ENCODE results near the gene LIMD2.

The LIMD2 gene

DNA sequence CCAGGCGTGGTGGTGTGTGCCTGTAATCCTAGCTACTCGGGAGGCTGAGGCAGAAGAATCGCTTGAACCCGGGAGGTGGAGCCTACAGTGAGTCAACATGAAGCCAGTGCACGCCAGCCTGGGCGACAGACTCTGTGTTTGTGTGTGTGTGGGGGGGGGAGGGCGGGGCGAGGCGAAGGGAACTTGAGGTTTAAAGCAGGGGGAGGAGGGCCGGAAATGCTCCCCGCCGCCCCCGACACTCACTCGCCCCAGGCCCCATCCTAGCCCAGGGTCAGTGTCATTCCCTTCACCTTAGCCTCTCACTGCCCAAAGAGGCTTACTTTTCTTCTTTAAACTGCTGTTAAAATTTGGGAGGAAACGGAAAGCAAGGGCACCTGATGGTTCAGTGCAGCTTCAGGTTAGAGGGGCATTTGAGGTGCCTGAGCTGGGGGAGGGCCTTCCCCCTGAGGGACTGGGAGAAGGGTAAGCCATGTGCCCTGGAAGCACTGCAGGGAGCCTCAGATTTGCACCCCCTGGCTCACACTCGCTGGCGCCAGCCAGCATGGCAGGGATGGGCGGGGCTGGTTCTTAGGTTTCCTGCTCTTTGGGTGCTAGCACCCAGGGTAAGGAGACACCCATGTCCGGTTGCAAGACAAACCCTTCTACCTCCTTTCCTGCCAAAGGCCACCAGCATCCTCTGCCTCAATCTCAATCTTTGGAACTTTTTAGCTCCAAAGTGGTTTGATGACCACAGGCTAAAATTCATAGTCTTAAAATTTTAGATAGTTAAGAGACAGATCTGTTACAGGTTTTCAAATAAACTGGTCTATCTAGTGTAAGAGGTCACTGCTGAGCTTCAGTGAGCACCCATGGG lies 2.2 kb upstream of the LIMD2 start:
- H3K4me1 ChIP-seq (ENCODE audit: control insufficient read depth in 5 of 5, insufficient read depth in 5 of 5, low read length in 5 of 5), result peaks cover 4 to 43% (median 36%) of the 10 kb centered on the region in 5 donors
- no peaks in the 10 kb centered on the region for H3K27me3 ChIP-seq (ENCODE audit: control insufficient read depth in 5 of 5, insufficient read depth in 4 of 5, low read length in 5 of 5)
- no peaks in the 10 kb centered on the region for H3K9me3 ChIP-seq (ENCODE audit: control insufficient read depth in 5 of 5, low read length in 5 of 5)
- peaks cover 0 to 46% (median 42%) of the 10 kb centered on the region in 5 donors for H3K36me3 ChIP-seq (ENCODE audit: control insufficient read depth in 5 of 5, insufficient read depth in 5 of 5, low read length in 5 of 5)
- H3K9ac ChIP-seq (ENCODE audit: low read length in 5 of 5), result no peak overlapping the region
- H3K4me3 ChIP-seq (ENCODE audit: low read depth in 1 of 5, low read length in 5 of 5), result no peak overlapping the region
- no peak overlapping the region for H3K27ac ChIP-seq (ENCODE audit: low read depth, low read length)

DNA sequence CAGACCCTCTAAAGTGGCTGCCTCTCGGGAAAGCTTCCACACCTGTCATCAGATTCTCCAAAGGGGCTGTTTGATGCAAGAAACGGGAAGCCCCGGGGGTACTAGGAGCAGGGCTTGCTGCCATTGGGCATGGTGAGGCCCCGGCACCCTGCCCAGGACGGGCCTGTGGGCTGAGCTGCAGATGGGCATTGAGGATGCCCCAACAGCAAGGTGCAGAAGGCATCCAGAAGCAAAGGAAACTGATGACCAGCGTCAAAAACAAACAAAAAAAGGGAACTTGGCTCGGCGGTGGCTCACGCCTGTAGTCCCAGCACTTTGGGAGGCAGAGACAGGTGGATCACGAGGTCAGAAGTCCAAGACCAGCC lies 1.5 kb upstream of the LIMD2 start:
- Histone ChIP-seq H3K9me3 (ENCODE audit: control insufficient read depth in 5 of 5, low read length in 5 of 5) (no peaks in the 10 kb centered on the region), H3K9ac (ENCODE audit: low read length in 5 of 5) (peak overlapping the region in 2 of 5 donors; percentile 30 to 62)

DNA sequence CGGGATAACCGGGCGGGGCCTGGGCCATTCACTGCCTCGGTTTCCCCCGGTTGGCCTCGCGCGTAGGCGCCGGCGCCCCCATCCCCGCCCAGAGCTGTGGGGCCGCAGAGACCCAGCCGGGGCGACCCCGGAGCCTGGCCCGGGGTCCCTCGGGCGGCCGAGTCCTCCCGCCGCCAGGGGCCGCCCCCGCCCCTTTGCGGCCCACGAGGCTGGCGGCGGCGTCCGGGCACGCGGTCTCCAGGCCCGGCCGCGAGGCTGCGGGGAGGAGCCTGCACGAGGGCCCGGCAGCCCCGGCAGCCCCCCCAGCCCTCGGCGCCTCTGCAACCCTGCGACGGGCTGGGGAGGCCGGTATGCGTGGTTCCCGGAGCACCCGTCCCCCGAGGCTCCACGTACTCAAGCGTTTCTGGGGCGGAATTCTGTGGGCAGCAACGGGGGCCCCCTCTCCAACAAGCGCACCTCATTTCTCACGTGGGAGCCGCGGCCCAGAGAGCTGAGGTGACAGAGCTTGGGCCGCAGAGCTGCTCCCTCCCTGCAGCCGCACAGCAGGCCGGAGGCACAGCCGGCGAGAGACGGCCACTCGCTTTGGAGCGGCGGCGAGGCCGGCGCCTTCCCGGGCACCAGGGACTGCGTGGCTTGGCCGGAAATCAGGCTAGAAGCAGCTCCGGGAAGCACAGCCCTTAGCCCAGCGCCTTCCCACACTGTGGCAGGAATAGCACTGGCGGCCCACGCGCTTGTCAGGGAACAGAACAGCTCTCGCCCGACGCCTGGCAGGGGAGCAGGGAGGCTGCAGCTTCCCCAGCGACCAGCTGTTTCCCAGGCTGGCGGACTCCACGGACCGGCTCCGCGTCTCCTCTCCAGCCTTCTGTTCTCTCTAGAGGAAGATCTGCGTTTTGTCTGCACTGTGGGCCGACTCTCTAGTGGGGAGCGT lies 867 bp upstream of the LIMD2 start:
- H3K27me3 ChIP-seq (ENCODE audit: control insufficient read depth in 5 of 5, insufficient read depth in 4 of 5, low read length in 5 of 5), result no peaks in the 10 kb centered on the region
- H3K4me3 ChIP-seq (ENCODE audit: low read depth in 1 of 5, low read length in 5 of 5), result peak overlapping the region in 4 of 5 donors; percentile 30 to 61 (median 46)
- H3K4me1 ChIP-seq (ENCODE audit: control insufficient read depth in 5 of 5, insufficient read depth in 5 of 5, low read length in 5 of 5), result peaks cover 4 to 56% (median 45%) of the 10 kb centered on the region in 5 donors
- peaks cover 0 to 33% (median 30%) of the 10 kb centered on the region in 5 donors for H3K36me3 ChIP-seq (ENCODE audit: control insufficient read depth in 5 of 5, insufficient read depth in 5 of 5, low read length in 5 of 5)
- H3K27ac ChIP-seq (ENCODE audit: low read depth, low read length), result no peak overlapping the region
- peak overlapping the region in 2 of 5 donors; percentile 45 to 62 for H3K9ac ChIP-seq (ENCODE audit: low read length in 5 of 5)
- no peaks in the 10 kb centered on the region for H3K9me3 ChIP-seq (ENCODE audit: control insufficient read depth in 5 of 5, low read length in 5 of 5)

More for the DNA sequence above, 1.5 kb upstream of the LIMD2 start:
- no peaks in the 10 kb centered on the region for H3K27me3 ChIP-seq (ENCODE audit: control insufficient read depth in 5 of 5, insufficient read depth in 4 of 5, low read length in 5 of 5)
- H3K27ac ChIP-seq (ENCODE audit: low read depth, low read length), result no peak overlapping the region
- peak overlapping the region in 4 of 5 donors; percentile 30 to 61 (median 46) for H3K4me3 ChIP-seq (ENCODE audit: low read depth in 1 of 5, low read length in 5 of 5)
- peaks cover 4 to 50% (median 42%) of the 10 kb centered on the region in 5 donors for H3K4me1 ChIP-seq (ENCODE audit: control insufficient read depth in 5 of 5, insufficient read depth in 5 of 5, low read length in 5 of 5)
- peaks cover 0 to 39% (median 37%) of the 10 kb centered on the region in 5 donors for H3K36me3 ChIP-seq (ENCODE audit: control insufficient read depth in 5 of 5, insufficient read depth in 5 of 5, low read length in 5 of 5)

DNA sequence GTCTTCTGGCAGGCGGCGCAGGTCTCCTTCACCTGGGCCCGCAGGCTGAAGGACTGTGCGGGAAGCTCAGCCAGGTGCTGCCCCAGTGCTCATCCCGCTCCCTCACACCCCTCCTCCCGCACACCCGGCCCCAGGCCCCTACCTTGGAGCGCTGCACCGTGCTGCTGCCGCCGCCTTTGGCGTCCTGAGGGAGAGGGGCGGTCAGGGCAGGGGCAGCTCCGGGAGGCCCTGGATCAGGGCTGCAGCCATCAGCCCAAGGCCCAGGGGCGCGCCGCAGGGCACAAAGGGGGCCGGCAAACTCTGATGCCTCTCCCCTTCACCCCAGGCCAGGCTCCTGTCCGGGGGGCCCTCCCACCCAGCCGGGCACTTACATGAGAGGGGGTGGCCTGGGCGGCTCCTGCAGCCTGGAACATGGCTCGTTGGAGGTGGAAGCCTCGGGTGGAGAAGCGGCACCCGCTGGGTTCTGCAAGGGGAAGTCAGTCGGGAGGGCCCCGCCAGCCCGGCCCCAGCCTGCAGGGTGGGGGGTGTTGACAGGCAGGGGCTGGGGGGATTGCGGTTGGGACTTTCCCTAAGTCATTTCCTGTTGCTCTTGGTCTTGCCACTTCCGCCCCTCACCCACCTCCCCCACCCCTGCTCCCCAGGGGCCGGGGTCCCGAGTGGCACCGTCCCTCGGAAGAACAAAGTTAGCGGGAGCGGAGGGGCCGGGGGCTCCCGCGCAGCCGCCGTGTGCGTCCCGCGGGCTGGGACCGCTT lies 863 bp downstream of the LIMD2 start:
- Histone ChIP-seq H3K4me3 (ENCODE audit: low read depth in 1 of 5, low read length in 5 of 5) (peak overlapping the region in 4 of 5 donors; percentile 32 to 62 (median 46)), H3K9ac (ENCODE audit: low read length in 5 of 5) (peak overlapping the region in 1 of 5 donors; percentile 41), H3K27ac (ENCODE audit: low read depth, low read length) (no peak overlapping the region), H3K27me3 (ENCODE audit: control insufficient read depth in 5 of 5, insufficient read depth in 4 of 5, low read length in 5 of 5) (no peaks in the 10 kb centered on the region), H3K4me1 (ENCODE audit: control insufficient read depth in 5 of 5, insufficient read depth in 5 of 5, low read length in 5 of 5) (peaks cover 4 to 61% (median 45%) of the 10 kb centered on the region in 5 donors), H3K9me3 (ENCODE audit: control insufficient read depth in 5 of 5, low read length in 5 of 5) (no peaks in the 10 kb centered on the region), H3K36me3 (ENCODE audit: control insufficient read depth in 5 of 5, insufficient read depth in 5 of 5, low read length in 5 of 5) (peaks cover 0 to 30% (median 25%) of the 10 kb centered on the region in 5 donors)

- peak overlapping the region in 3 of 5 donors; percentile 44 to 62 (median 49) for H3K4me3 ChIP-seq (ENCODE audit: low read depth in 1 of 5, low read length in 5 of 5)
- H3K9ac ChIP-seq (ENCODE audit: low read length in 5 of 5), result peak overlapping the region in 1 of 5 donors; percentile 19
- peaks cover 0 to 30% (median 25%) of the 10 kb centered on the region in 5 donors for H3K36me3 ChIP-seq (ENCODE audit: control insufficient read depth in 5 of 5, insufficient read depth in 5 of 5, low read length in 5 of 5)
- H3K27me3 ChIP-seq (ENCODE audit: control insufficient read depth in 5 of 5, insufficient read depth in 4 of 5, low read length in 5 of 5), result no peaks in the 10 kb centered on the region
- H3K9me3 ChIP-seq (ENCODE audit: control insufficient read depth in 5 of 5, low read length in 5 of 5), result no peaks in the 10 kb centered on the region
- no peak overlapping the region for H3K27ac ChIP-seq (ENCODE audit: low read depth, low read length)
- peaks cover 4 to 61% (median 45%) of the 10 kb centered on the region in 5 donors for H3K4me1 ChIP-seq (ENCODE audit: control insufficient read depth in 5 of 5, insufficient read depth in 5 of 5, low read length in 5 of 5)
These were observed 1.5 kb downstream of the LIMD2 start for GRCh38 chr17:63698381-63698885.

GRCh38 chr17:63697341-63698286 lies 2.3 kb downstream of the LIMD2 start:
- peaks cover 0 to 30% (median 25%) of the 10 kb centered on the region in 5 donors for H3K36me3 ChIP-seq (ENCODE audit: control insufficient read depth in 5 of 5, insufficient read depth in 5 of 5, low read length in 5 of 5)
- no peak overlapping the region for H3K27ac ChIP-seq (ENCODE audit: low read depth, low read length)
- peaks cover 4 to 61% (median 45%) of the 10 kb centered on the region in 5 donors for H3K4me1 ChIP-seq (ENCODE audit: control insufficient read depth in 5 of 5, insufficient read depth in 5 of 5, low read length in 5 of 5)
- H3K4me3 ChIP-seq (ENCODE audit: low read depth in 1 of 5, low read length in 5 of 5), result peak overlapping the region in 2 of 5 donors; percentile 12 to 49
- no peak overlapping the region for H3K9ac ChIP-seq (ENCODE audit: low read length in 5 of 5)
- H3K27me3 ChIP-seq (ENCODE audit: control insufficient read depth in 5 of 5, insufficient read depth in 4 of 5, low read length in 5 of 5), result no peaks in the 10 kb centered on the region
- no peaks in the 10 kb centered on the region for H3K9me3 ChIP-seq (ENCODE audit: control insufficient read depth in 5 of 5, low read length in 5 of 5)

DNA sequence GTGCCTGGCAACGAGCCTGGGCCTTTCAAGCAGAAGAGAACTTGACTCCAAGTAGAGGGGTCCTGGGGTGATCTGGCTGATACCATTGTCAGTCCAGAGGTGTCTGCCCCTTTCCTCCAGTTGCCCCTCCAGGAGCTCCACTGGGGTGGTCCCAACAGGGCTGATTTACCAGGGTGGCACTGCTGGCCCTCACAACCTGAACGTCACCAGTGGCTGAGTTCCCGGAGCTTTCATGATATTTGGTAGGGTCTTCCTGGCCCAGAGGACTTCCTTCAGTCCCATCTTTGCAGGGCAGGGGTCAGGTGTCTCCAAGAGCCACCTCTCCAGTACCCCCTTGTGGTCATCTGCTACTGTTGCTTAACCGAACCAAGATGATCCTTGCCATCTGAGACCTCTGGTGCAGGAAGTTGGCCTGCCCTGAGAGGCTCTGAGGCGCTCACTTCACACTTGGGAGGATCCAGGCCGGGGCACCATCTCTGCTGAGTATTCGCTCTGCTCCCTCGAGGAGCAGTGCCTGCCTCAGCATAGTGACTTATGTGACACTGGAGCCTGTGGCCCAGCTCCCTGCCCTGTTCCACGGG lies 3.5 kb downstream of the LIMD2 start:
- H3K27ac ChIP-seq (ENCODE audit: low read depth, low read length), result no peak overlapping the region
- H3K36me3 ChIP-seq (ENCODE audit: control insufficient read depth in 5 of 5, insufficient read depth in 5 of 5, low read length in 5 of 5), result peaks cover 0 to 40% (median 36%) of the 10 kb centered on the region in 5 donors
- no peak overlapping the region for H3K4me3 ChIP-seq (ENCODE audit: low read depth in 1 of 5, low read length in 5 of 5)
- H3K9ac ChIP-seq (ENCODE audit: low read length in 5 of 5), result no peak overlapping the region
- H3K9me3 ChIP-seq (ENCODE audit: control insufficient read depth in 5 of 5, low read length in 5 of 5), result no peaks in the 10 kb centered on the region
- H3K4me1 ChIP-seq (ENCODE audit: control insufficient read depth in 5 of 5, insufficient read depth in 5 of 5, low read length in 5 of 5), result peaks cover 4 to 54% (median 42%) of the 10 kb centered on the region in 5 donors
- no peaks in the 10 kb centered on the region for H3K27me3 ChIP-seq (ENCODE audit: control insufficient read depth in 5 of 5, insufficient read depth in 4 of 5, low read length in 5 of 5)

- H3K4me3 ChIP-seq (ENCODE audit: low read depth in 1 of 5, low read length in 5 of 5), result no peak overlapping the region
- H3K9me3 ChIP-seq (ENCODE audit: control insufficient read depth in 5 of 5, low read length in 5 of 5), result no peaks in the 10 kb centered on the region
- H3K36me3 ChIP-seq (ENCODE audit: control insufficient read depth in 5 of 5, insufficient read depth in 5 of 5, low read length in 5 of 5), result peaks cover 0 to 46% (median 41%) of the 10 kb centered on the region in 5 donors
- H3K27me3 ChIP-seq (ENCODE audit: control insufficient read depth in 5 of 5, insufficient read depth in 4 of 5, low read length in 5 of 5), result no peaks in the 10 kb centered on the region
- no peak overlapping the region for H3K9ac ChIP-seq (ENCODE audit: low read length in 5 of 5)
- no peak overlapping the region for H3K27ac ChIP-seq (ENCODE audit: low read depth, low read length)
- peaks cover 0 to 48% (median 37%) of the 10 kb centered on the region in 5 donors for H3K4me1 ChIP-seq (ENCODE audit: control insufficient read depth in 5 of 5, insufficient read depth in 5 of 5, low read length in 5 of 5)
These were observed 4.0 kb downstream of the LIMD2 start for GRCh38 chr17:63695889-63696288.

All from subcutaneous abdominal adipose tissue (tissue), 5 donors.